Neural crest cell (in vitro differentiated cells): ENCODE results near the gene RENBP. TPM values are rescaled to one million over a fixed set of nuclear protein-coding genes. Genes with fewer than 3 reads are reported as not detected.

ENCODE experiments used
- DNase-seq: peaks from one replicate; pipeline ENCODE4 v3.0.0; 2021; ENCODE audit warnings: low read depth, mixed read lengths, low spot score
- H3K27ac Mint-ChIP-seq: one replicate; pipeline ENCODE4 v1.8.0; 2021; ENCODE audit warnings: mild to moderate bottlenecking, mixed read lengths; ENCODE audit not compliant: unreplicated experiment
- H3K27me3 Mint-ChIP-seq: 2 replicates; pipeline ENCODE4 v1.8.0; 2021; ENCODE audit warnings: low read depth, mild to moderate bottlenecking, mixed read lengths
- H3K36me3 Mint-ChIP-seq: 2 replicates; pipeline ENCODE4 v1.8.0; 2021; ENCODE audit warnings: low read depth, mild to moderate bottlenecking, mixed read lengths
- H3K4me1 Mint-ChIP-seq: 2 replicates; pipeline ENCODE4 v1.8.0; 2021; ENCODE audit warnings: mixed read lengths
- H3K4me3 Mint-ChIP-seq: one replicate; pipeline ENCODE4 v1.8.0; 2021; ENCODE audit warnings: mild to moderate bottlenecking, mixed read lengths
- H3K9me3 Mint-ChIP-seq: 2 replicates; pipeline ENCODE4 v1.8.0; 2021; ENCODE audit warnings: mixed read lengths
- CTCF ChIP-seq: fragments of 200-600 bp; sonication (generic); conservative IDR thresholded peaks from 2 replicates; pipeline ENCODE4 v1.5.0; 2021; ENCODE audit warnings: antibody characterized with exemption, mild to moderate bottlenecking
- total RNA-seq: library from RNA; stranded (reverse); gene quantifications from 2 replicates; pipeline ENCODE4 v1.2.1, GENCODE V29; 2021

The RENBP gene
- total RNA-seq, 1 donor from 2014 or later: 11.4 TPM

DNA sequence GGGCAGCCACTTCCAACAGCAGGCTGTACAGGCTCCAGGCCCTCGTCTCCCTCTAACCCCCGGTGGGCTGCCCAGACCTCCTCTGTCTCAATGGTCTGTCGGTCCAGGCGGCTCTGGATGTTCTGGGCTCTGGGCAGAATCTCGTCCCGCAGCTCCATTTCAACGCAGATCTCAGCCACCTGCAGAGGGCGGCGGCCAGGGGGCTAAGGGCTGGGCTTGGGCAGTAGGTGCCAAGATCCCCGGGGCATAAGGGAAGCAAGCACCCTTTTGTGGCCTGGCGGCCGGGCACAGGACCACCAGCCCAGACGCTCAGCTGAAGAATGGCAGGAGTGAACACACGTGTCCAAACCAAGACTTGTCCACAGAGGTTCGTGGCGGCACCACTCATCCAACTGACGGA is 30.7 kb downstream of the RENBP start:
- Mint-ChIP-seq H3K4me3 (no peak overlapping the region), H3K27ac (peak overlapping the region; percentile 81), H3K27me3 (no peaks in the 10 kb centered on the region), H3K36me3 (no peaks in the 10 kb centered on the region), H3K9me3 (no peaks in the 10 kb centered on the region), H3K4me1 (peaks cover 4% of the 10 kb centered on the region)
- TF ChIP-seq CTCF: no peak
- DNase-seq: no peak

GRCh38 chrX:153913211-153913610 is 31.2 kb downstream of the RENBP start:
- Mint-ChIP-seq H3K36me3 (no peaks in the 10 kb centered on the region), H3K4me1 (peaks cover 4% of the 10 kb centered on the region), H3K9me3 (no peaks in the 10 kb centered on the region), H3K4me3 (no peak overlapping the region), H3K27me3 (no peaks in the 10 kb centered on the region), H3K27ac (no peak overlapping the region)
- DNase-seq: no peak
- TF ChIP-seq CTCF: no peak

DNA sequence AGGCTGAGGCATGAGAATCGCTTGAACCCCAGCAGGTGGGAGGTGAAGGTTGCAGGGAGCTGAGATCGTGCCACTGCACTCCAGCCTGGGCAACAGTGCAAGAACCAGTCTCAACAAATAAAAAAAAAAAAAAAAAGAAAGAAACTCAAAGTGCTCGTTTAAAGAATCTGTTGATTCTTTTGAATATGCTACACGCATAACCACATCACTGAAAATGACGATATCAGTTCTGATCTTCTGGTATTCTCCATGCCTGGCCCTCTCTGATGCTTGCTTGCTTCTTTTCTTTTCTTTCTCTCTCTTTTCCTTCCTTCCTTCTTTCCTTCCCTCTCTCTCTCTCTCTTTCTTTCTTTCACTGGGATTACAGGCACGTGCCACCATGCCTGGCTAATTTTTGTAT is 32.6 kb downstream of the RENBP start:
- Mint-ChIP-seq H3K4me1 (peaks cover 4% of the 10 kb centered on the region), H3K36me3 (no peaks in the 10 kb centered on the region), H3K27me3 (no peaks in the 10 kb centered on the region), H3K27ac (no peak overlapping the region), H3K9me3 (no peaks in the 10 kb centered on the region), H3K4me3 (no peak overlapping the region)
- no peak for TF ChIP-seq CTCF
- no peak for DNase-seq

DNA sequence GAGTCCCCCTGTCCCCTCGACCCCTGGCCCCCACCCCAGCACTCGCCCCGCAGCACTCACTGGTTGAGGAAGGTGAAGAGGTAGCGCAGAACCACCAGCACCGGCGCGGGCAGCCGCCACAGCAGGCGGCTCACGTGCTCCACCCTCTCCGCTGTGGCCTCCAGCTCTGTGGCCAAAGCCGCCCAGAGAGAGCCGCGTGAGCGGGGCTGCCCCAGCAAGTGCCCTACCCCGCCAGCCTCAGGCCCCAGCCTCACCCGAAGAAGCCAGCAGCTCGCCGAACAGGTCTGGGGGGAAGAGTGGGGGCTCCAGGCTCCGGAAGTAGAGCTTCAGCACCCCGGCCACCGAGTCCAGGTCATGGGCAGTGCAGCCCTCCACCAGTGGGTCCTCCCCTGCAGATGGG is 34.0 kb downstream of the RENBP start:
- Mint-ChIP-seq H3K27me3 (no peaks in the 10 kb centered on the region), H3K4me1 (peaks cover 4% of the 10 kb centered on the region), H3K27ac (no peak overlapping the region), H3K36me3 (no peaks in the 10 kb centered on the region), H3K4me3 (no peak overlapping the region), H3K9me3 (no peaks in the 10 kb centered on the region)
- TF ChIP-seq CTCF: no peak
- no peak for DNase-seq

DNA sequence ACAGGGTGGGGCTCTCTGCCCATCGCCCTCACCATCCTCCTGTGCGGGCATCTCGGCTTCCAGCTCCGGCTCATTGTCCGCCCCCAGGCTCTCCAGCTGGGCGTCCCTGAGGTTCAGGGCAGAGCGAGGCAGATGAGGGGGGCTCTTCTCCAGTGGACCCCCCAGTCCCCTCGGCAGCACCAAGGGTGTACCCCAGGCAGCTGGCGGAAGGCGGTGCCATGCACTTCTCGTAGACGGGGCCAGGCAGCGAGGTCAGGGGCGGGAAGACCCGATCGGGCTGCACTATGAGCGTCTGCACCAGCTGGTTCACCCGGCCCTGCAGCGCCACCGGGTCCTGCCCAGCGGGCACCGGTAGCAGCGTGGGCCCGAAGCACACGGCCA is 34.5 kb downstream of the RENBP start:
- no peaks in the 10 kb centered on the region for H3K9me3 Mint-ChIP-seq
- DNase-seq: no peak
- H3K27ac Mint-ChIP-seq: no peak overlapping the region
- no peaks in the 10 kb centered on the region for H3K27me3 Mint-ChIP-seq
- no peak for TF ChIP-seq CTCF
- H3K4me3 Mint-ChIP-seq: no peak overlapping the region
- peaks cover 4% of the 10 kb centered on the region for H3K4me1 Mint-ChIP-seq
- H3K36me3 Mint-ChIP-seq: no peaks in the 10 kb centered on the region
